Panc1 (cell line): ENCODE measurements around the gene PTPMT1. TPM values are rescaled to one million over a fixed set of nuclear protein-coding genes. Genes with fewer than 3 reads are reported as not detected.

Experiments used
- ATAC-seq: fragments of 200-7000 bp; cut with Tn5 transposase; 2 replicates; pipeline ENCODE4 v1.9.1; 2020; ENCODE audit warnings: mild to moderate bottlenecking, moderate library complexity
- BruUV-seq: library from RNA; stranded (reverse); fragments of 400-500 nt; replicated peaks from 2 replicates; lab custom pipeline; 2021; lab: Mats Ljungman, UMichigan
- CTCF ChIA-PET: fragments of 300-600 bp; sonication (Branson Sonifier 250); formaldehyde crosslinking; loops from one replicate; lab custom pipeline; 2022; ENCODE audit warnings: antibody characterized with exemption; lab: Charles Lee
- POLR2A ChIA-PET: fragments of 300-600 bp; sonication (Branson Sonifier 250); formaldehyde crosslinking; loops from one replicate; lab custom pipeline; 2022; ENCODE audit warnings: antibody characterized with exemption; lab: Charles Lee
- DNase-seq: peaks from one replicate; pipeline ENCODE4 v3.0.0-alpha.2; 2010; ENCODE audit warnings: low read depth, low spot score
- H3K27ac ChIP-seq: 2 replicates; pipeline ENCODE4 v1.5.1; 2011; ENCODE audit warnings: mild to moderate bottlenecking, low read length, inconsistent platforms
- H3K27me3 ChIP-seq: fragments of 200-500 bp; sonication (Bioruptor generic); 2 replicates; pipeline ENCODE4 v1.6.0; 2014; ENCODE audit warnings: low read length, inconsistent platforms; ENCODE audit not compliant: control insufficient read depth, insufficient read depth
- H3K36me3 ChIP-seq: fragments of 200-500 bp; sonication (Bioruptor generic); 2 replicates; pipeline ENCODE4 v1.5.1; 2014; ENCODE audit warnings: inconsistent platforms, mild to moderate bottlenecking, low read length, moderate library complexity; ENCODE audit not compliant: control insufficient read depth, insufficient read depth
- H3K4me1 ChIP-seq: 2 replicates; pipeline ENCODE4 v1.5.1; 2011; ENCODE audit warnings: inconsistent platforms, mild to moderate bottlenecking, low read length, moderate library complexity; ENCODE audit not compliant: control insufficient read depth, insufficient read depth
- H3K4me3 ChIP-seq, 2 experiments: 2 replicates each; pipeline ENCODE4 v1.5.1; 2011 to 2012; ENCODE audit warnings: low read depth in 2 of 2, low read length in 2 of 2, mild to moderate bottlenecking in 2 of 2, inconsistent platforms in 1 of 2, moderate library complexity in 1 of 2
- H3K9me3 ChIP-seq: fragments of 200-500 bp; sonication (Bioruptor generic); 2 replicates; pipeline ENCODE4 v1.5.1; 2014; ENCODE audit warnings: low read depth, mild to moderate bottlenecking, inconsistent platforms, low read length, moderate library complexity; ENCODE audit not compliant: control insufficient read depth, insufficient read depth
- POLR2AphosphoS5 ChIP-seq: IDR thresholded peaks from 2 replicates; pipeline ENCODE4 v1.6.1; 2012; ENCODE audit warnings: mild to moderate bottlenecking, low read depth, low read length, moderate library complexity
- SIN3A ChIP-seq: IDR thresholded peaks from 2 replicates; pipeline ENCODE4 v1.6.1; 2012; ENCODE audit warnings: low read depth, mild to moderate bottlenecking, low read length, moderate library complexity, borderline replicate concordance; ENCODE audit not compliant: insufficient read depth
- TCF7L2 ChIP-seq: IDR thresholded peaks from 2 replicates; pipeline ENCODE4 v1.6.1; 2011; ENCODE audit warnings: mild to moderate bottlenecking, low read depth, low read length, inconsistent platforms
- in situ Hi-C: cut with HindIII; loops from 2 replicates; pipeline ENCODE4 v1.10.0; 2016; ENCODE audit warnings: low sequenced_read_pairs, low pct_unique_long_range_greater_than_20kb
- intact Hi-C: fragments of 100-400 bp; cut with micrococcal nuclease; formaldehyde crosslinking; loops from one replicate; pipeline ENCODE4 v1.10.0; 2022; ENCODE audit not compliant: unreplicated experiment
- total RNA-seq: library from RNA; stranded (reverse); gene quantifications from one replicate; pipeline ENCODE4 v1.2.1, GENCODE V29; 2021; ENCODE audit not compliant: unreplicated experiment
- TF ChIP-seq, protein P1 (sequence below): fragments of 450-650 bp; IDR thresholded peaks from 2 replicates; pipeline ENCODE4 v1.5.1; 2017; ENCODE audit warnings: mild to moderate bottlenecking
- TF ChIP-seq, protein P2 (sequence below), 2 experiments: IDR thresholded peaks; 2 replicates each; pipeline ENCODE4 v1.6.1; 2011 to 2012; ENCODE audit warnings: low read depth in 2 of 2, control low read depth in 1 of 2, low read length in 1 of 2, mild to moderate bottlenecking in 1 of 2, moderate library complexity in 1 of 2; ENCODE audit not compliant: insufficient read depth in 1 of 2

PTPMT1 gene
- total RNA-seq, 1 experiment from 2014 or later: 81.0 TPM

DNA sequence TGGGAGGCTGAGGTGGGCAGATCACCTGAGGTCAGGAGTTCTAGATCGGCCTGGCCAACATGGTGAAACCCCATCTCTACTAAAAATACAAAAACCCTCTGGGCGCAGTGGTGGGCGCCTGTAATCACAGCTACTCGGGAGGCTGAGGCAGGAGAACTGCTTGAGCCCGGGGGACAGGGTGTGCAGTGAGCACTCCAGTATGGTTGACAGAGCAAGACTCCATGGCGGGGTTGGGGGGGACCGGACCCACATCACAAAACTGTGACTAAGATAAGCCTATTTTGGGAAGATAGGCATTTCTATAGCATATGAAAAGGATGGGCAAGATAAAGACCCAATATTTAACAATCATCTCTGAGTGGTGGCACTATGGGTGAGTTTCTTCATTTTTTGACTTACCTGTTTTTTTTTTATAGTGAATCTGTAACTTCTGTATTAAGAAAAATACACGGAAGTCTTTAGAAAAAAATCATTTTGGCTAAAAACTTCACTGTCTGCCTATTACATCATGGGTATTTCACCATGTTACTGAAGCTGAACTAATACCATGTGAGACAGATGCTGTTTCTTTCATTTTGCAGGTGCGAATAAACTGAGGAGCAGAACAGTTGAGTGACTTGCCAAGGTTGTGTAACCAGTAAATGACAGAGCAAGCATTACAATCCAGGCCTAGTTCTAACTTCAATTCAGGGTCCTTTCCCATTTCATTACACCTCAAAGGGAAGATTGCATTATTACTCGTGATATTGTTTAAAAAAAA lies 14.9 kb upstream of the PTPMT1 start:
- no peak for ATAC-seq
- Histone ChIP-seq H3K4me1 (peaks cover 19% of the 10 kb centered on the region), H3K9me3 (no peaks in the 10 kb centered on the region), H3K27ac (peak overlapping the region; percentile 48; the same call in 1 of the 2 replicates), H3K36me3 (peaks cover 15% of the 10 kb centered on the region), H3K27me3 (no peaks in the 10 kb centered on the region), H3K4me3 (peak overlapping the region in 1 of 2 experiments; percentile 75; a peak in 2 of 4 replicates)
- intact Hi-C loops: no loop called here
- DNase-seq: no peak
- in situ Hi-C loops: no loop called here
- no peak for TF ChIP-seq TCF7L2
- TF ChIP-seq, protein P1, sequence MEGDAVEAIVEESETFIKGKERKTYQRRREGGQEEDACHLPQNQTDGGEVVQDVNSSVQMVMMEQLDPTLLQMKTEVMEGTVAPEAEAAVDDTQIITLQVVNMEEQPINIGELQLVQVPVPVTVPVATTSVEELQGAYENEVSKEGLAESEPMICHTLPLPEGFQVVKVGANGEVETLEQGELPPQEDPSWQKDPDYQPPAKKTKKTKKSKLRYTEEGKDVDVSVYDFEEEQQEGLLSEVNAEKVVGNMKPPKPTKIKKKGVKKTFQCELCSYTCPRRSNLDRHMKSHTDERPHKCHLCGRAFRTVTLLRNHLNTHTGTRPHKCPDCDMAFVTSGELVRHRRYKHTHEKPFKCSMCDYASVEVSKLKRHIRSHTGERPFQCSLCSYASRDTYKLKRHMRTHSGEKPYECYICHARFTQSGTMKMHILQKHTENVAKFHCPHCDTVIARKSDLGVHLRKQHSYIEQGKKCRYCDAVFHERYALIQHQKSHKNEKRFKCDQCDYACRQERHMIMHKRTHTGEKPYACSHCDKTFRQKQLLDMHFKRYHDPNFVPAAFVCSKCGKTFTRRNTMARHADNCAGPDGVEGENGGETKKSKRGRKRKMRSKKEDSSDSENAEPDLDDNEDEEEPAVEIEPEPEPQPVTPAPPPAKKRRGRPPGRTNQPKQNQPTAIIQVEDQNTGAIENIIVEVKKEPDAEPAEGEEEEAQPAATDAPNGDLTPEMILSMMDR: no peak
- TF ChIP-seq, protein P2, sequence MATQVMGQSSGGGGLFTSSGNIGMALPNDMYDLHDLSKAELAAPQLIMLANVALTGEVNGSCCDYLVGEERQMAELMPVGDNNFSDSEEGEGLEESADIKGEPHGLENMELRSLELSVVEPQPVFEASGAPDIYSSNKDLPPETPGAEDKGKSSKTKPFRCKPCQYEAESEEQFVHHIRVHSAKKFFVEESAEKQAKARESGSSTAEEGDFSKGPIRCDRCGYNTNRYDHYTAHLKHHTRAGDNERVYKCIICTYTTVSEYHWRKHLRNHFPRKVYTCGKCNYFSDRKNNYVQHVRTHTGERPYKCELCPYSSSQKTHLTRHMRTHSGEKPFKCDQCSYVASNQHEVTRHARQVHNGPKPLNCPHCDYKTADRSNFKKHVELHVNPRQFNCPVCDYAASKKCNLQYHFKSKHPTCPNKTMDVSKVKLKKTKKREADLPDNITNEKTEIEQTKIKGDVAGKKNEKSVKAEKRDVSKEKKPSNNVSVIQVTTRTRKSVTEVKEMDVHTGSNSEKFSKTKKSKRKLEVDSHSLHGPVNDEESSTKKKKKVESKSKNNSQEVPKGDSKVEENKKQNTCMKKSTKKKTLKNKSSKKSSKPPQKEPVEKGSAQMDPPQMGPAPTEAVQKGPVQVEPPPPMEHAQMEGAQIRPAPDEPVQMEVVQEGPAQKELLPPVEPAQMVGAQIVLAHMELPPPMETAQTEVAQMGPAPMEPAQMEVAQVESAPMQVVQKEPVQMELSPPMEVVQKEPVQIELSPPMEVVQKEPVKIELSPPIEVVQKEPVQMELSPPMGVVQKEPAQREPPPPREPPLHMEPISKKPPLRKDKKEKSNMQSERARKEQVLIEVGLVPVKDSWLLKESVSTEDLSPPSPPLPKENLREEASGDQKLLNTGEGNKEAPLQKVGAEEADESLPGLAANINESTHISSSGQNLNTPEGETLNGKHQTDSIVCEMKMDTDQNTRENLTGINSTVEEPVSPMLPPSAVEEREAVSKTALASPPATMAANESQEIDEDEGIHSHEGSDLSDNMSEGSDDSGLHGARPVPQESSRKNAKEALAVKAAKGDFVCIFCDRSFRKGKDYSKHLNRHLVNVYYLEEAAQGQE (IDR thresholded peaks at IDR 0.05; ENCODE audit: insufficient read depth in 1 of 2, low read depth in 2 of 2, low read length in 1 of 2): no peak
- no peak for TF ChIP-seq SIN3A
- no peak for TF ChIP-seq POLR2AphosphoS5
- ChIA-PET CTCF (interaction anchor here (1.0 to 1.1 kb wide), 2 partner anchors 27 to 41 kb away, joined by 3 read pairs; no protein-coding TSS in a partner anchor), POLR2A (interaction anchor here (1.2 kb wide), 1 partner anchor 28 kb away, joined by 13 read pairs; the partner anchor contains the start of genes KBTBD4 and NDUFS3)
- BruUV-seq: TSS peak; percentile 65

DNA sequence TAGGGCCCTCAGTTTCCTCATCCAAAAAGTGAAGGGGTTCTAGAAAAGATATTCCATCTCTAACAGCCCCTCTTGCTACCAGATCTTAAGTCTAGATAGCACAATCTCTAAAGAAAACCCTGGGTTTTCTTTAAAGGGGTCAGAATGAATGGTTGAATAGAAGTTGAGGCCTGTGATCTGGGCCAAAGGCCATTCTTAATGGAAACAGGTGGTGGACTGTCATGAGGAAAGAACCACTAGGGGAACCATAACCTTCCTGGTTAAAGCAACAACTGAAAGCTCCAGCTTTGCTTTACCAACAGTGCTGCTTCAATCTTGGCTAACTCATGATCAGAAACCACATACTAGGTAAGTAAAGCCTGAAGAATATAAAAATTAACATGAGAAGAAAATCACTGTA lies 14.3 kb upstream of the PTPMT1 start:
- Histone ChIP-seq H3K27ac (peak overlapping the region; percentile 98), H3K4me1 (peaks cover 19% of the 10 kb centered on the region), H3K27me3 (no peaks in the 10 kb centered on the region), H3K4me3 (peak overlapping the region; percentile 75 to 97), H3K9me3 (no peaks in the 10 kb centered on the region), H3K36me3 (peaks cover 15% of the 10 kb centered on the region)
- no TSS peak for BruUV-seq
- ATAC-seq (no peak), DNase-seq (peak; percentile 25)
- TF ChIP-seq, protein P1: no peak
- TF ChIP-seq SIN3A: no peak
- no peak for TF ChIP-seq POLR2AphosphoS5
- no peak for TF ChIP-seq TCF7L2
- TF ChIP-seq, protein P2 (IDR thresholded peaks at IDR 0.05; ENCODE audit: insufficient read depth in 1 of 2, low read depth in 2 of 2, low read length in 1 of 2): no peak
- intact Hi-C loops: no loop called here
- in situ Hi-C loops: no loop called here
- POLR2A ChIA-PET: interaction anchor here (0.7 to 1.2 kb wide), 3 partner anchors 18 to 1617 kb away, joined by 6 to 13 read pairs (median 11); partner anchors contain the start of genes KBTBD4 and NDUFS3
- CTCF ChIA-PET: interaction anchor here (0.7 to 1.0 kb wide), 2 partner anchors 11 to 42 kb away, joined by 3 read pairs; no protein-coding TSS in a partner anchor
